Measurements from ENCODE around the gene PRDM2. TPM values are rescaled to one million over a fixed set of nuclear protein-coding genes. Genes with fewer than 3 reads are reported as not detected.
"Not testable (repeated sequence)": the region's sequence is repeated elsewhere in the genome, so short reads cannot be mapped to it uniquely, and the experiment has no call there.

Gene PRDM2
- total RNA-seq, 1 experiment from 2014 or later: 12.2 TPM

DNA sequence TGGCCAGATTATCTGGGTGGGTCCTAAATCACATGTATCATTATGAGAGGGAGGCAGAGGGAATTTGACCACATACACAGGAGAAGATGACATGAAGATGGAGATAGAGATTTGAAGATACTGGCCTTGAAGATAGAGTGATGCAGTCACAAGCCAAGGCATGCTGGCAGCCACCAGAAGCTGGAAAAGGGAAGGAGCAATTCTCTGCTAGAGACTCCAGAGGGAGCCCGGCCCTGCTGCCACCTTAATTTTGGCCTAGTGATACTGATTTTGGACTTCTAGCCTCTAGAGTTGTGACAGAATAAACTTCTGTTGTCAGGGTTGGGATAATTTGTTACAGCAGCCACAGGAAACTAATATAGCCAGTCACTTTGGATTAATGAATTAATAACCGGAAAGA is 2.2 kb upstream of the PRDM2 start:
- DNase-seq (ENCODE audit: low read depth): no peak

- peak; percentile 33 for DNase-seq (ENCODE audit: low read depth)
Observed at GRCh38 chr1:13699510-13699909, 478 bp upstream of the PRDM2 start.

DNA sequence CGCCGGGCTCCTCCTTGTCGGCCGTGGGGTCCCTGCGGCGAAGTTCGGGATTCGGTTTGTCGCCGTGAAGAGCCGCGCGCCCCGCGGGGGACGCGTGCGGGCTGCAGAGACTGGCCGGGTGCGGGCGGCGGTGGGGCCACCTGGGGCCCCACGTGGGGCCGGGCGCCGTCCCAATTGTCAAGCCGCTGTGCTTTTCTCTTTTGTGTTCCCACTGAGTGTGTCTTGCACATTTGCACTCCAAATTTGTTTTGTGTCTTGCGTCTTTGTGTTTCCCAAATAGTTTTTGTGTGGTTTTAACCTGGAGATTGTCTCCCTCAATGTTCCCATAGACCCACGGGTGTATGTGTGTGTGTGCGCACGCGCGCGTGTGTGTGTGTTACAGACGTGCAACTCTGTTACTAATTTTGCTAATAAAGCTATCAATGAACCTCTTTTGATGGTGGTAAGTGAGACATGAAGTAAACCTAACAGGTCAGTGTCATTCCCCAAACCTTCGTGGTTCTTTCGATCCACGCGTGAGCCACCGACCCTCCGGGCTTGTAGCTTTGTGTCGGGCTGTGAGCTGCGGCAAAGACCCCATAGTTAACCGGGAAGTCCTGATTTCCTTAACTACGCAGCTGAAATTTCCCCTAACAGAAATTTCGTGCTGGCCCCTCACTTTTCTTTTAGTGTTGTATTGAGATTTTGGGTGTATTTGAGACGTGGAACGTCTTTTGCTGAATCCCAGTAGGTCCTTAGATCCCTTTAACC is 708 bp downstream of the PRDM2 start:
- DNase-seq (ENCODE audit: low read depth): peak; percentile 38

- DNase-seq (ENCODE audit: low read depth): no peak
Observed at GRCh38 chr1:13701271-13701640, 1.3 kb downstream of the PRDM2 start.

GRCh38 chr1:13702425-13703127 is 2.6 kb downstream of the PRDM2 start:
- no peak for DNase-seq (ENCODE audit: low read depth)

- no peak for DNase-seq (ENCODE audit: low read depth)
Observed at GRCh38 chr1:13703128-13703513, 3.1 kb downstream of the PRDM2 start.

- DNase-seq (ENCODE audit: low read depth): no peak
Observed at GRCh38 chr1:13703558-13704490, 3.8 kb downstream of the PRDM2 start.

GRCh38 chr1:13706046-13706445 is 6.1 kb downstream of the PRDM2 start:
- no peak for DNase-seq (ENCODE audit: low read depth)

DNA sequence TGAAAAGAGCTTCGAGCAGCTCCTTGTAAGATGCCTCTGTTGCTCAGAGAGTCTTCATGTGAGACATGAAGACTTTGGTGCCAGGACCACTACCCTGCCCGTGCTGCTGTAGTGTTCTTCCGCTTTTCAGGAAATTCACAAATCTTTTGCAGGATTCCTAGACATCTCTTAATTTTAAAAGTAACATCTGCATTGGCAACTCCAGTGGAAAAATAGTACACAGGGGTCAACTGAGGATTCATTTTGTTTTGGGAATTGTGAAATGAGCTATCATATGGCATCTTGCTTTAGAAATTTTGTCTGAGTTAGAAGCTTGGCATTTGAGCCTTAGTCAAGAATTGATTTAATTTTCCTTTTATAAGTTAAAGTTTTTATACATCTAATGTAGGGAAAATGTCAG is 7.2 kb downstream of the PRDM2 start:
- DNase-seq (ENCODE audit: low read depth): no peak

DNA sequence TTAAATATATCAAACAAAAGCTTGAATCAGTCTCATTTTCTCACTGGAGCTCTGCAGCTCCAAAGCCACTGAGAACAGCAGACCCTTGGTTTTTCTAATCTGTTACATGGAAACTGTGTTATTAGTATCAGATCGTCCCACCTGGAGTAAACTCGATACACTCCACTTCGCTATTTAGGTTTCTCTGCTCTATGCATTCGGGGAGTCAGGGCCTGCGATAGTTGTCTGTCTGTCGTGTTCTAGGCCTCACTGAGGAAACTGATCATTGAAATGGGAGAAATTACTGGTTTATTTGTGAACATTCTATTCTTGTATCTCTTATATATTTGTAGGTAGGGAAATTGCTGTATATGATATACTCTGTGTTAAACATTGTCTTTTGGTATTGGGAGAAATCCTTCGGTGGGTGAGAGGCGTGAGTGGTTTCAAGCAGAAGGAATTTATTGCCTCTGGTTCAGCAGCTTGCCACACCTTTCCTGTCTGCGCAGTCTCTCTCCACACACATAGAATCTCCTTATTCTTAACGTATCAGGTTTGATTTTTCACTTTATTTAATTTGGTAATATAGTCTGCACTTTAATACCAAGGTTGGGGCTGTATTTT is 8.5 kb downstream of the PRDM2 start:
- DNase-seq (ENCODE audit: low read depth): no peak

DNA sequence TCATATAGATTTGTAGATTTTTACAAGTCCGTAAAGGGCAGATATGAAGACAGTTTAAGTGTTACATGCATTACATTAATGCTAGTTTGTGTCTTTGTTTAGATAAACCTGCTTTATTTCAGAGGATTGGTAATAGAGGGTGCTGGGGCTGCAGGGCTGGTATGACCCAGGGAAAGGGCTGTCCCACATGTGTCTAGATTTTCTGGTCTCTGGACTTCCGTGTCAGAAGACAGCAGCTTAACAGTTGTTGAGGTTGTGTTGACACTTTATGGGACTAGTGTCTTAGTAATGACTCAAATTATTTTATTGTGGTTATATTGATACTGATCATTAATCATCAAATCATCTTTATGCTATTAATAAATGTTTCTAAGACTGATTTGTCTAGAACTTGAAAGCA is 10.1 kb downstream of the PRDM2 start:
- no peak for DNase-seq (ENCODE audit: low read depth)

DNA sequence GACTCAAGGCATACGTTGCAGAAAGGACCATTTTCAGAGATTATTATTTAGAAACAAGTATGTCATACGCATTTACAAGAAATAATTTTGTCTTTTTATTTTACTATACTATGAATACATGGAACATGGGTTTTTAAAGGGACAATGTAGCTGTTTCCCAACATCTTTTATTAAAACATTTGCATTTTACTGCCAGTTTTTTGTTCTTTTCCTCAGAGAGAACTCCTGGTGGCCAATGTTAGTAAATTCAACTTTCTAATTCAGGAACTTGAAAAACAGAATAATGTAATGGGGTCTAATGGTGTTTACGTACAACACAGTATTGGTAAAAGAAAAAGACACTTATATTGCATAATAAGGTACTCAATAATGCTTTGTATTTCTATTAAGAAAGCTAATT is 14.9 kb downstream of the PRDM2 start:
- DNase-seq (ENCODE audit: low read depth): no peak

DNA sequence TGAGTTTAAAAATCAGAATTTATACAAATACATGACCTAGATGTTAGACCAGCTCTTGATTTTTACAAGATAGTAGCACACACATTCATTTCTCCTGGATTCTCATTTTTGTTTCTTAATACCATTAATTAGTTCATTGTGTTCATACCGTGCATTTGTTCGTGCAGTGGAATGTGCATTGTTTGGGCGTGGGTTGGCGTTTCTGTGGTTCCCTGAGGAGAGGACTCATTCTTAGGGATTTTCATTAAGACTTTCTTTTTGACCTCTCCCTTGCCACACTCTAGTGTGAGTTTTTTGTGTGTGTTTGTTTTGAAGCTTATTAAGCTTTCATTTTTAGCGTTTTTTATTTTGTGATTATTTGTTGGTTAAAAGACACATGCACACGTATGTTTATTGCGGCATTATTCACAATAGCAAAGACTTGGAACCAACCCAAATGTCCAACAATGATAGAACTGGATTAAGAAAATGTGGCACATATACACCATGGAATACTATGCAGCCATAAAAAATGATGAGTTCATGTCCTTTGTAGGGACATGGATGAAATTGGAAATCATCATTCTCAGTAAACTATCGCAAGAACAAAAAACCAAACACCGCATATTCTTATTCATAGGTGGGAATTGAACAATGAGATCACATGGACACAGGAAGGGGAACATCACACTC is 15.8 kb downstream of the PRDM2 start:
- not testable (repeated sequence) for DNase-seq (ENCODE audit: low read depth)

DNA sequence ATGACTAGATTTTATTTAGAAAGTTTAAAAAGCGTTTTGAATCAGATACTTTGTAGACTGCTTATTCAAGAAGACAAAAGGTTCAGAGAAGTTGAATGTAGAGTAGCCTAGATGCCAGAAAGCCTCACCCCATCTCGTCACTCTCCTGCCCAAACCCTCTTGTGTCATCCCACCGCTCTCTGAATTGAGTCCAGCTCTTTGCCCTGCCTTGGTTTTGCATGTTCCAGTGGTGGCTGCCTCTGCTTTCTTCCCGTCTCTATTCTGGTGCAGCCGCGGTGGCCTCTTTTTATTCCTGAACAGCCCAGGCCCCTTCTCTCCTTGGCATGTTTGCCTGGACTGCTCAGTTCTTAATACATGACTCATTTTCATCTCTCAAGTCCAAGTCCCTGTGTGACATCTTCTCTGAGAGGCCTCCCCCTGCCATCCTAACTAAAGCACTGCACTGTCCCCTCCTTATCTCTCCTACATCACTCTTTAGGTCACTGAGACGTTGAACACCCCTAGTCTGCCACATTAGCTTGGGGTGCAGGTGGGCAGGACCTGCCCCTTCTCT is 22.9 kb downstream of the PRDM2 start:
- DNase-seq (ENCODE audit: low read depth): no peak

DNA sequence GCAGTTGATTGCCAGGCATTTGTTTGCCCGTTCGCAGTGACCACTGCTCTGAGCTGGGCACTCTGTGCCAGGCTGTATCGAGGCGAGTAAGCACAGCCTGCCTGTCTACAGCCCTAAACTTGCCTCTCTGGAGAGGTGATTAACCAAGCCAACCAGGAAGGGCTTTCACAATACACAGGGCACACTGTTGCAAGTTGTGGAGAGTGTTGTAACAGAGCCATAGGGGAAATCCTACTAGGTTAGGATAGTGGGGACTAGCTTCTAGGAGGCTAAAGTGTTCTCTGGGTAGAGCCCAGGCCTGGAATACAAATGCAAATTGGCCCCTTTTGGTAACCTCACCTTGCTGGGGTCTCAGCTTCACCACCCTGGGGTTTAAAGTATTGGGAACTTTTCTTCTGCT is 23.8 kb downstream of the PRDM2 start:
- no peak for DNase-seq (ENCODE audit: low read depth)

DNA sequence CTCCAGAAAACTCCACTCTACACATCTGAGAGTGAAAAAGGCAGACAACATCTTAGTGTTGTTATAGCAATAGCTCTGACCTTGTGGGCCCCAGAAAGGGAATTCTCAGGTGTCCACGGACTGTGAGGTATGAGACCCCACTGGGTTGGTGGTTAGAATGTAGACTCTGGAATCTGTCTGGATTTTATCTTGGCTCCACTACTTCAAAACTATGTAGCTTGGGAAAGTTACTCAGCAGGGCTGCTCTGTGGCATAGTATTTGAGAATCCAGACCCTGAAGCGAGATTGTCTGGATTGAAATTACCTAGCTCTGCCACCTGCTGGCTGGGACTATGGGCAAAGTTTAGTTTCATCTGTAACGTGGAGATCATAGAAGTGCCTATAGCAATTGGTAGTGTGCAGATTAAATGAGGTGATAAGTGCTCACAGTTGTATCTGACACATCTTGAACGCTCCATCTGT is 25.8 kb downstream of the PRDM2 start:
- DNase-seq (ENCODE audit: low read depth): peak; percentile 29

DNA sequence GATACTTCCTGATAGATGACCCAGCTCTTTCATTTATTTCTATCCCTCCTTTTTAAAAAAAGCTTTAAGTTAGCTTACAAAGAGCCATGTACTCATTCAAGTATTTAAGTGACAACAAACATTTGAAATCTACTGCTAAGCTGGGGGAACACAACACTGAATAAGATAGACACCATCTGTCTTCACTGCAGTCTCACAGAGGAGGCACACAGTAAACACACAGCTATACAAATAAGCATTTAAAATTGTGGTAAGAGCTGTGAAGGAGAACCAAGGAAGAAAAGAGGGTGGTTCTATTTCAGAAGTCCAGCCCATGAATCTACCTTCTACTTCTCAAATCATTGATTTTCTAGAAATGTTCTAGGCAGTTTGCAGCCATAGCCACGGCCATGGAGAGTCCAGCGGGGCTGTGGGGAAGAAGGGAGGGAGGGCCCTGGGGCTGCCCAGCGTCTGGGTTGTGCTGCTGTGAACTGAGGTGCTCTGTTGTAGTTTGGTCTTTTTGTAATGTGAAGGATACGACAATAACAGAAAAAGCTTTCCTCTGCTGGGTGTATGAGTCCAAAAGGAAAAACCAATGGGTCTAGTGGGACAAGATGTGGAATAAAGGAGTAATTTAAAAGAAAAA is 28.2 kb downstream of the PRDM2 start:
- no peak for DNase-seq (ENCODE audit: low read depth)

DNA sequence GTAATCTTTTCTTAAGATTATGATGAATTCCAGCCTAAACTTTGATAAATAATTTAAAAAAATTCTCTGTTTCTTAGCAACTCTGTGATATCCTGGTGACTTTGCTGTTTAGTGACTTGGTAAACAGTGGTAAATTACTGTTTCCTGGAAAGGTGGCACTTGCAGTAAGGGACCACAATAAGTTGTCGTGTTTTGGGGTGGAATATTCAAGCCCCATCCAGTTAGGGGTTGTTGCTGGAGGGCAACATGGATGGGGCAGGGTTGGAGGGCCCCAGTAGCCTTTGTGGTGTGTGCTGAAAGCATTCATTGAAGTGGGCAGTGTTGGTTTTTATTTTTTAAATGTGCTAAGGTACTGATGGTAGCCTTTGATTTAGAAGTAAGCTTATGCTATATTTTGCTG is 30.3 kb downstream of the PRDM2 start:
- no peak for DNase-seq (ENCODE audit: low read depth)

DNA sequence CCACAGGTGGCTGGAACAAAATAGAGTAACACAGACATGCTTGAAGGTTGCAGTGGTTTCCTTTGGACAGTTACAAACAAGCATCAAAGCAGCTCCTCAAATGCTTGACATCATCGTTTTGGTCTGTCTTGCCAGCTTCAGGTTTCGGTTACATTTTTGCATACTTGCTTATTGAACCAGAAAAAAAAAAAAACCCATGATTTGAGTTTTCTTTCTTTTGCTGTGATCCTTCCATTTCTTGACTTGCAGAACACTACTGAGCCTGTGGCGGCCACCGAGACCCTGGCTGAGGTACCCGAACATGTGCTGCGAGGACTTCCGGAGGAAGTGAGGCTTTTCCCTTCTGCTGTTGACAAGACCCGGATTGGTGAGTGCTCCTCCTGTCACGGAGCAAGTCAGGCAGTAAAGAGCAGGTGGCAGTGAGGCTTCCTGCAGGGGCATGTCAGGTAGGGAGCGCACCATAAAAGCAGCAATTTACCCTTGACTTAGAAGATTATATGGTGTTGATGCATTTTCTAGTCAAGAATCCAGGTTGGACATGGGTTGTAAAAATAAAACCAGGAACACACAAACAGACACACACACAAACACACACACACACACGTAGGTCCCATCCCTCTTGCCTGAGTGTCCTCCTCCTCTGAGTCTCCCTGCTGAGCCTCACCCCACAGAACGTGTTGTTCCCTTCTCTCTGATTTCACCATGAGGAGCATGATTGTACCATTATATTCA is 30.9 kb downstream of the PRDM2 start:
- DNase-seq (ENCODE audit: low read depth): no peak

GRCh38 chr1:13731897-13732296 is 31.9 kb downstream of the PRDM2 start:
- DNase-seq (ENCODE audit: low read depth): no peak
